ENCODE results near the gene ZBTB37.
"Not testable (repeated sequence)": the region's sequence is repeated elsewhere in the genome, so short reads cannot be mapped to it uniquely, and the experiment has no call there.

Gene ZBTB37, protein sequence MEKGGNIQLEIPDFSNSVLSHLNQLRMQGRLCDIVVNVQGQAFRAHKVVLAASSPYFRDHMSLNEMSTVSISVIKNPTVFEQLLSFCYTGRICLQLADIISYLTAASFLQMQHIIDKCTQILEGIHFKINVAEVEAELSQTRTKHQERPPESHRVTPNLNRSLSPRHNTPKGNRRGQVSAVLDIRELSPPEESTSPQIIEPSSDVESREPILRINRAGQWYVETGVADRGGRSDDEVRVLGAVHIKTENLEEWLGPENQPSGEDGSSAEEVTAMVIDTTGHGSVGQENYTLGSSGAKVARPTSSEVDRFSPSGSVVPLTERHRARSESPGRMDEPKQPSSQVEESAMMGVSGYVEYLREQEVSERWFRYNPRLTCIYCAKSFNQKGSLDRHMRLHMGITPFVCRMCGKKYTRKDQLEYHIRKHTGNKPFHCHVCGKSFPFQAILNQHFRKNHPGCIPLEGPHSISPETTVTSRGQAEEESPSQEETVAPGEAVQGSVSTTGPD

DNA sequence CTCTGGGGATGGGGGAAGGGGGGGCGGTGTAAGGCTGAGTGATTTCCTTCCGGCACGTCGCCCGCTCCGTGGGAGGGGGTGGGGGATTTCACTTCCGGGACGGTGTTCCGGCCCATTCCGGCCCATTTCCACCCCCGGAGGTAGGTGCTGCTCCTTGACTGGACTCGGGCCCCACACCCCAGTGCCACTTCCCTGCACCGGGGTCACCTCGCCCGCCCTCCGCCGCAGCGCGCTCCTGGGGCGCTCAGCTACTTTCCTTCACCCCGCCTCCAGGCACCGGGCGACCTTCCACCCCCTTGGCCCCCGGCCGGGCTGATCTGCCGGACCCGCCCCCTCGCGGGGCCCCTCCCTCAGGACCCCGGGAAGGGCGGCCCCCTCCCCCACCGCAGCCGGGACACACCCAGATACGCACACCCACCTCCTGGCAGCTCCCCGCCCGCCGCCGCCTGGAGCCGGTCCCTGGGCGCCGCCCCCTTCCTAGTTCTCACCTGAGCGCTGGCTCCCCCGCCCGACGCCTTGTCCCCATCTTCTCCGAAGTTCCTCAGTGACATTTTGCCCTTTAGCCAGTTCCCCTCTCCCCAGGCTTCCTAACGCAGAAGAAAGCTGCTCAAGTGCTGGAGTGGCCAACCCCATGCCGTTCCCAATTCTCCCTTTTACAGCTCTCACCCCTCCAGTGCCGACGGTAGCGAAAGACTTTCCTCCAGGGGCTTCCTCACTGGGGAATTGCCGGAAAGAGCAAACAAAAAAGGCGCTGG lies at the start of gene ZBTB37:
Gene ZBTB37 (plus strand): TSS at position 115 of the 755 bp plus-strand sequence. CDS start 1,846 bp downstream, outside the sequence.
- DNase-seq (ENCODE audit: low read depth) = peak; percentile 89

DNA sequence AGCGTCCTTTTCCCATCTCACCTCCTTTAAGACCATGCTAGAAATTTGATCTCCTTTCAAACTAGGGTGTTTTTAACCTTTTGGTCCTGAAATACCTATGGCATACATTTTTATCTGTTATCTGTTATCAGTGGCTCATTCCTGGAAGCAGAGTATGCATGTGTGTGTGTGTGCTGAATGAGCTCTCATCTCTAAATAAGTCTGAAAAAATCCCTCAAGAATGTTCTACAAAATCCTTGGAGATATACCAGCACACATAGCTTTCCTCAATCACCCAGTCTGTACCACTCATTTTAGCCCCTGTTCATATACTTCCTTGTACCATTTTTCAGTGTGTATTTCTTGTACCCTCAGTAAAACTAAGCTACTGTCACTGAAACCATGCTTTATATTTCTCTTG lies 49.7 kb upstream of the ZBTB37 start:
- no peak for DNase-seq (ENCODE audit: low read depth)

DNA sequence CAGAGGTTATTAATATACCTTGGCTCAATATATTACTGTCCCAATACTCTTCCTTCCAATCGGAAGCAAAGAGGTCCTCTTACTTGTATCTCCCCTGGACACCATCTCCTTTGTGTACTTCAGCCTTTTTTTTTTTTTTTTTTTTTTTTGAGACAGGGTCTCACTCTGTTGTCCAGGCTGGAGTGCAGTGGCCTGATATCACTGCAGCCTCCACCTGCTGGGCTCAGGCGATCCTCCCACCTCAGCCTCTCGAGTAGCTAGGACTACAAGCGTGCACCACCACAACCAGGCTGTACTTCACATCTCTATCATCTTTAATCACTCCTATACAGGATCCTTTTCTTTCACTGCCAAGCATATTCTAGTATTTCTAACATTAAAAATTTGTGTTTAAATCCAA lies 46.5 kb upstream of the ZBTB37 start:
- DNase-seq (ENCODE audit: low read depth) = no peak

DNA sequence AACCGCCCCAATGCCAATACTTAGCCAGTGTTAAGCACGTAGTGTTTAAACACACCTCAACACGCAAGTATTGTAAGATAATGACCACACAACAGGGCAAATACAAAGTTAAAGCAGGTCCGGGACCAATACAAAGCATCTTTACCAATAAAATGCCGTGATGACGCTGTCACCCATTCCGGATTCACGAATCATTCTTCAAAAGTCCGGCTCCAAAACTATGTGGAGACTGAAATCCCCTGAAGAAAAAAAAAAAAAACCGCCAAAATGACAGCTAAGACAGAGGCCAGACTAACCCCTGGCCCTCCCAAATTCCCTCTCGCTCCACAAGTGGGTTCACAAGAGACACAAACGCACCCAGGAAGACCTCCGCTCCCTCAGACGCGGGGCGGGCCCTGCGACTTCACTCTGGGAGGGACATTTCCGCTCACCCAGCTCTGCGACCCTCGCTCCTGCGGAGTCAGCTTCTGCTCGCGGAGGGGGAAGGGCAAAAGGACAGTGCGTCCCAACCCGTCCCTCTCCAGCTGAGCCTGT lies 44.3 kb upstream of the ZBTB37 start:
- DNase-seq (ENCODE audit: low read depth) = no peak

DNA sequence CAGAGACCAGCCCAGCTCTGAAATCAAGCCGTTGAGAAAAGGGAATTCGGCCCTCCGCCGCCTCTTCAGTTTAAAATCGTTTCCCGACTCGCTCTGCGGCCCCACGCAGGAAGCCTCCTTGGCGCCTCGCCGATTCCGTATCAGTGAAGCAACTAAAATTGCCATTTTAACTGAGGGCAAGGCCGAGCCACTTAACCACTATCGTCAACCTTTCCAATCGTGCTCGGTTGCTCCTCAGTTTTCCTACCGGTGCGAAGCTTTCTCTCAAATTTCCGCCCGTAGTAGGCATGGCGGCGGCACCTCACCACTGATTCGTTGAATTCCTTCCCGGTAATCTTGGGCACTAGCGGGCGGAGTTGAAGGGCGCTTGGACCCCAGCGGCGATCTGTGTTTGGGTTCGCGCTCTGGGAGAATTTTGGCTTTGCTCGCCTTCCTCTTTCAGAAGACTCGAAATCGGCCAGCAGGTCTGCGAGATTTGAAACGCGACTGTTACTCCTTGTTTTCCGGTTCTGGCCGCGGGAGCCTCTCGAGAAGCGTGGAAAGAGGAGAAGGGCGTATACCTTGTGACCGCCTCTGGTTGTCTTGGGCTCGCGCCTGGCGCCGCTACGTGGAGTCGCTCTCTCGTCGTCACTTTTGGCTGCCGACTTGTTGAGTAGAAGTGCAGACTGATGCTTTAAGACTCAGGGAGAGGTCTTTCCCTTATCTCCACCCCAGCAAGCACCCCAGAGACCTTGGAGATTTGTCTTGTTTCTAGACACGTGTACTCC lies 43.7 kb upstream of the ZBTB37 start, which contains the start of the genes CENPL and DARS2:
Gene CENPL (minus strand): TSS at position 569 of the 767 bp plus-strand sequence. CDS start 13,584 bp downstream, outside the sequence.
Gene DARS2 (plus strand): TSS at position 359 of the 767 bp plus-strand sequence. CDS start 557 bp downstream, outside the sequence.
- DNase-seq (ENCODE audit: low read depth) = peak; percentile 81

DNA sequence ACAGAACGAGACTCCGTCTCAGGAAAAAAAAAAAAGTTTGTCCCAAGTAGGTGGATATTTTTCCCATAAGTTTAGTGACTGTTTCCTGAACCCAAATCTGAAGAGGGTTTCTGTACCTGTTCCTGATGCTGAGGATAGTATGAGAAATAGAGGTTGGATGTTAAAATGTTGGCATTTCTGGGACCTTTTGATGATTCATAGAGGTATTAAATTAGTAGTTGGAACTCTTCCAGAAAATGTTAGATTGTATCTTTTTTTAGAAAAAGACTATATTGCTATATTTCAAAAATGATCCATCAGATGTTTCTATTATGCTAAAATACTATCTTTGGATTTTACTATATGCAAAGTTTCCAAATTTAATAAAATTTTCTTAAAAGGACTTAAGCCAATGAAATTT lies 40.6 kb upstream of the ZBTB37 start:
- no peak for DNase-seq (ENCODE audit: low read depth)

DNA sequence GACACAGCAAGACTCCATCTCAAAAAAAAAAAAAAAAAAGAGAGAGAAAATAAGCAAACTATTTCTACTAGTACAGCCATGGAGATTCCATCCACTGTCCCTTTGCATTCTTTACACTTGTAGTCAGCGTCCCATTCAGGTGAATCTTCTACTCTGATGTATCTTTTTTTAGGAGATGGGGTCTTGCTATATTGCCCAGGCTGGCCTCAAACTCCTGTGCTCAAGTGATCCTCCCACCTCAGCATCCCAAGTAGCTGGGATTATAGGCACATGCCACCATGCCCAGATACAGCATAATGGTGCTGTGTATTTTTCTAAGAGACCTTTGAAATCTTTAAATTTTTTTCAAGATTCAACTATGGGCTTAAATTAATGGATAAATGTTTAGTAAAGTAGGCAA lies 35.4 kb upstream of the ZBTB37 start:
- DNase-seq (ENCODE audit: low read depth) = no peak

DNA sequence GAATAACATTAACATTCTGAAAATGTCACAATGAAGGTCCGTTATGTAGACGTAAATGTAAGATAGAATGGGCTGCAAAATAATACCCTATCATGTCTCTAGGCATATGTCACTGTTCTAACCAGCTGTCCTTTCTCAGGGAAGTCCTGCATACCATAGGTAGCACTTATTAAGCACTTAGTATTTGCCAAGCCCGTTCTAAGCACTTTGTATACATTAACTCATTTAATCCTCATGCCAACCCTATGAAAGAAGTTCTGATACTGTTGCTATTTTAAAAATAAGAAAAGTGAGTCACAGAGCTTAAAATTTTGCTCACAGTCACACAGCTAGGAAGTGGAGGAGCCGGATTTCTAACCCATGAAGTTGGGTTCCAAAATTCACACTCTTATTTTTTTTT lies 16.1 kb upstream of the ZBTB37 start:
- DNase-seq (ENCODE audit: low read depth) = no peak

DNA sequence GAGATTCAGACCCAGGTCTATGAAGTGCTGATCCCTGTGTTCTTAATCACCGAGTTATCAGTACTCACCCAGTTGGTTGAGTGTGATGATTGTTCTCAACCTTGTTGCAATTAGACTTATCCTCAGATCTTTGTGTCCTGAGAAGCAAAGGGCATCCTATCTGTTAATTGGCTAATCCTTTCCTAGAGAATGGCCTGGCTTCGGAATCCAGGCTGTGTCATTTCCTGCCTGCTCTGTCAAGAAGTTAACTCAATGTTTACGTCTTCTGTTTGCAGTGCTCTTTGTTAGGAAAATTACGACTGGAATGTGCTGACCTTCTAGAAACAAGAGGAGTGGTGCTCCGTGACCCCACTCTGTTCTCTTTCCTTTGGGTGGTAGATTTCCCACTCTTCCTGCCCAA lies 15.1 kb upstream of the ZBTB37 start:
- no peak for DNase-seq (ENCODE audit: low read depth)

DNA sequence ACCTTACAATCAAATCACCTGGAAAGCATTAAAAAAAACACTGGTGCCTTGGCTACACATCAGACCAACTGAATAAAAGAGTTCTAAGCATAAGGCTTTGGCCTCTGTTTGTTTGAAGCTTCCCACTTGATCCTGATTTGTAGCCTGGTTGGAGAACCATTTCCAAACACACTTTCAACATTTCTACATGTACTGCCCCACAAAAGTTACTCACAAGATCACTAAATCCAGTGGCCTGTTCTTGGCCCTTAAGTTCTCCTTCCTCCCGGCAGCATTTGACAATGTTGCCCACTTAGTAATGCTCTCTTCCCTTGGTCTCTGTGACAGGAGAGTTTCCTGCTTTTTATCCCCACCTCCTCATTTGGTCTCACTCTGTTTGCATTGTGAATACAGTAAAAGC lies 12.2 kb upstream of the ZBTB37 start:
- DNase-seq (ENCODE audit: low read depth) = no peak

DNA sequence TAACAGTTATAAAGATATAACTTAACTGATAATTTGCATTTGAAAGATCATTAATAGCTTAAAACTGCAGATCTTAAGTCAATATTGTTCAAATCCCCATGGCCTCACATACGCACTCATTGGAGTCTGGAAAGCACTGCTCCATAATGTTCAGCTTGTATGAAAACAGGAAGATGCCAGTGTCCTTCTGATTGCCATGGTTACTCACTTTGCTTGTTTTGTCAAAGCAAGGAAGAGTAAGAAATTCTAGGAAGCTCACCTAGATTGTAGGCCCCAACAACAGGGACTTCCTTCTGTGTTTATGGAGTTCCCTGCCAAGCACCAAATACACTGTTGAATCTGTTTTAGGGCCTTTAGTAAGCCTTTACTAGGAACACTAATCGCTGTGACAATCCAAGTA lies 11.3 kb upstream of the ZBTB37 start:
- DNase-seq (ENCODE audit: low read depth) = no peak

DNA sequence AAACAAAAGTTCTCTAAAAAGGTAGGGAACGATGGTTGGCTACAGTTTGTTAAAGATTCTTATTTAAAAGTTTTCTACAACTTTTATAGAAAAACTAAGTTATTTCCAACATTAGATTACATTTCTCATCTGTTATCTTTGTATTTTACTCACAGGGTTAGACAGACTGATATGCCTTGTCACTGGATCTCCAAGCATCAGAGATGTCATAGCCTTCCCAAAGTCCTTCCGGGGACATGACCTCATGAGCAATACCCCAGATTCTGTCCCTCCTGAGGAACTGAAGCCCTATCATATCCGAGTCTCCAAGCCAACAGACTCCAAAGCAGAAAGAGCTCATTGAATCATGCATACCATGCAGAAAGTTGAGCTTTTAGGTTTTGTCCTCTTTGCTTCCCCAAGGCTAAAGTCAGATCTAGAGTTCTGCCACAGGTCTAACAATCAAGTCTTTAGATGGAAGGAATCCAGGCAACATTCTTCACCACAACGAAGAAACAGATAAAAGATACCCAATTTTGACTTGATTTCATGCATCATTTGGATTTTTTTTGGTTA lies 10.7 kb upstream of the ZBTB37 start:
- no peak for DNase-seq (ENCODE audit: low read depth)

DNA sequence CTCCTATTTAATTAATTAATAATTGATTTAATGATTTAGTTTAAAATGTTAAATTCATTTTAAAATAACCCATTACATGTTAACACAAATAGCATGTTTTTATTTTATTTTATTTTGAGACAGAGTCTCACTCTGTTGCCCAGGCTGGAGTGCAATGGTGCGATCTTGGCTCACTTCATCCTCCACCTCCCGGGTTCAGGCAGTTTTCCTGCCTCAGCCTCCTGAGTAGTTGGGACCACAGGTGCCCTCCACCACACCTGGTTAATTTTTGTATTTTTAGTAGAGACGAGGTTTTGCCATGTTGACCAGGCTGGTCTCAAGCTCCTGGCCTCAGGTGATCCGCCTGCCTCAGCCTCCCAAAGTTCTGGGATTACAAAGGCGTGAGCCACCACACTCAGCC lies 8.6 kb upstream of the ZBTB37 start:
- not testable (repeated sequence) for DNase-seq (ENCODE audit: low read depth)

DNA sequence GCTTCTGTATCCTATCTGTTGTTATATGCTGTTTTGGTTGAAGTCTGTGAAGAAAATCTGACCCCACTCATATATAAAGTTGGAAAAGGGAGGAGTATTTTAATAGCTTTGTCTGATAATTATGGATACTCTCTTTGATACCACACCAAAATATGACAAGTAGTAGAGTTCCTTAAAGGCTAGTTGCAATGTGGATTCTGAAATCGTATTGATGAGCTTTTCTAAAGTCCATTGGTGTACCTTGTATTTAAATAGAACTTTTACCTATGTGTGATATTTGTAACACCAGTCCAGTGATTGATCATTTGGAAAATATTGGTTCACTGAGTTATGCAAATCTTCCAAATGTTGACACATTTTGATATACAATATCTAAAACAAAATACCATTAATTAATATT lies 8.1 kb upstream of the ZBTB37 start:
- DNase-seq (ENCODE audit: low read depth) = no peak

DNA sequence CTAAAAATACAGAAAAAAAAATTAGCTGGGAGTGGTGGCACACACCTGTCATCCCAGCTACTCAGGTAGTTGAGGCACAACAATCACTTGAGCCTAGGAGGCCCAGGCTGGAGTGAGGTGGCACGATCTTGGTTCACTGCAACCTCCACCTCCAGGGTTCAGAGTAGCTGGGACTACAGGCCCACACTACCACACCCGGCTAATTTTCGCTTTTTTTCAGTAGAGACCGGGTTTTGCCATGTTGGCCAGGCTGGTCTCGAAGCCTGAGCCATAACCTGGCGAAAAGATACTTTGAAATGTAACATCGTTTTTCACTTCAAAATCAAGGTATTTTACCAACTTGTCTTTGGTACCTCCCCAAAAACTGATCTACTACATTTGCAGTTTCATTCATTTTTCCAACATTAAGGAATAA lies 6.4 kb upstream of the ZBTB37 start:
- DNase-seq (ENCODE audit: low read depth) = peak; percentile 26

DNA sequence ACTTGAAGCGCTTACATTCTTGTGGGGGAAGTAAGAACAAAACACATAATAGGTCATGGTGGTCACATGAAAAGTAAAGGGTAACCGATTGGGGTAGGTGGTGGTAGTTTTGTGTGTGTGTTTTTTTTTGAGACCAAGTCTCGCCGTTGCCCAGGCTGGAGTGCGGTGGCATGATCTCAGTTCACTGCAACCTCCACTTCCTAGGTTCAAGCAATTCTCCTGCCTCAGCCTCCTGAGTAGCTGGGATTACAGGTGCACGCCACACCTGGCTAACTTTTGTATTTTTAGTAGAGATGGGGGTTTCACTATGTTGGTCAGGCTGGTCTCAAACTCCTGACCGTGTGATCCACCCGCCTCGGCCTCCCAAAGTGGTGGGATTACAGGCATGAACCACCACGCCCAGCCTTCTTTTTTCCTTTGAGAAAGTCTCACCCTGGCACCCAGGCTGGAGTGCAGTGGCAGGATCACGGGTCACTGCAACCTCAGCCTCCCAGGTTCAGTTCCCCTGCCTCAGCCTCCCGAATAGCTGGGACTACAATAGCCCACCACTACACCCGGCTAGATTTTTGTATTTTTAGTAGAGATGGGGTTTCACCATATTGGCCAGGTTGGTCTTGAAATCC lies 5.9 kb upstream of the ZBTB37 start:
- DNase-seq (ENCODE audit: low read depth) = peak; percentile 14

DNA sequence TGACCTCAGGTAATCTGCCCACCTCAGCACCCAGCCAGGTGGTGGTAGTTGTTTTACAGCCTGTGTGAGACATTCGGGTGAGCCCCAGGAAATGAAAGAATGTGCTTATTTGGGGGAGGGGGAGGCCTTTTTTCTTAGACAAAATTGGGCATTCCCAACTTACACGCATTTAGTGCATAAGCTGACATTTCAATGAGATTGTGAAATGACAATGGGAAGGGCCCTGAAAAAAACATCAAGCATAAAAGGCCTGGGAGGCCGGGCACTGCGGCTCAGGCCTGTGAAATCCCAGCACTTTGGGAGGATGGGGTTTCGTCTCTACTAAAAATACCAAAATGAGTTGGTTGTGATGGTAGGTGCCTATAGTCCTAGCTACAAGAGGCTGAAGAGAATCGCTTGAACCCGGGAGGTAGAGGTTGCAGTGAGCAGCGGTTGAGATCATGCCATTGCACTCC lies 5.4 kb upstream of the ZBTB37 start:
- DNase-seq (ENCODE audit: low read depth) = no peak

DNA sequence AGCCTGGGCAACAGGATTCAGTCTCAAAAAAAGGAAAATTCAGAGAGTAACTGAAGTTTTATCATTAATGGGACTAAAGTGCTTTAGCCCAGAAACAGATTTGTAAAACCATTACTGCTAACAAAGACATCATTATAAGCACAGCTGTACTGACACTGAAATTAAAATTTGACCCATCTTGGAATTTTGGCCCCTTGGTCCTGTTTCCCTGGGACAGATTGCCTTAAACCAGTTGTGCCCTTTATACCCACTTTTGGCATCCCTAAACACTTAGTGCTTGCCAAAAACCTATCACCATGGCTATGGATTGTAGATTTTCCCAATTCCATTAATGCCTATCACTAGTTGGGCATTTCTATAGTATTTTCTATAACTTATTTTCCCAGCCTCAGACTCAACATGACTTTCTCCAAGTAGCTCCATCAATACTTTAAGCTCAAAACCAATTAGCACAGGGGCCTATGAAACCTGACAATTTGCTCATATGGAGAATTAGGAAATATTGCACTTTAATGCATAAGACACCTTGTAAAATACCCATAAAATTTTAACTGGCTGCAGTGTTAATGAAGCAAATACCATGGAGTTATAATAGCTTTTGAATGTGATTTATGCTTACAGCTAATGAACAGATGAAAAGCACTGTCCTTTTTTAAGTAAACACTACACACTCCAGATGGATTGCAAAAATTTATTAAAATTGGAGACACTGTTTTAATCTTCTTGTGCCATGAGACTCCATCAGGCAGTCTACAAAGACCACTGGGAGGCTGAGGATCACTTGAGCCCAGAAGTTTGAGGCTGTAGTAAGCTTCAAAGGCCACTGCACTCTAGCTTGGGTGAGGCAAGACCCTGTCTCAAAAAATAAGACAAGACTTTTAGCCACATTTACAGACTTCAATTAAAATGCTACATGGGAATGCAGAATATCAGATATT lies 4.7 kb upstream of the ZBTB37 start:
- no peak for DNase-seq (ENCODE audit: low read depth)

DNA sequence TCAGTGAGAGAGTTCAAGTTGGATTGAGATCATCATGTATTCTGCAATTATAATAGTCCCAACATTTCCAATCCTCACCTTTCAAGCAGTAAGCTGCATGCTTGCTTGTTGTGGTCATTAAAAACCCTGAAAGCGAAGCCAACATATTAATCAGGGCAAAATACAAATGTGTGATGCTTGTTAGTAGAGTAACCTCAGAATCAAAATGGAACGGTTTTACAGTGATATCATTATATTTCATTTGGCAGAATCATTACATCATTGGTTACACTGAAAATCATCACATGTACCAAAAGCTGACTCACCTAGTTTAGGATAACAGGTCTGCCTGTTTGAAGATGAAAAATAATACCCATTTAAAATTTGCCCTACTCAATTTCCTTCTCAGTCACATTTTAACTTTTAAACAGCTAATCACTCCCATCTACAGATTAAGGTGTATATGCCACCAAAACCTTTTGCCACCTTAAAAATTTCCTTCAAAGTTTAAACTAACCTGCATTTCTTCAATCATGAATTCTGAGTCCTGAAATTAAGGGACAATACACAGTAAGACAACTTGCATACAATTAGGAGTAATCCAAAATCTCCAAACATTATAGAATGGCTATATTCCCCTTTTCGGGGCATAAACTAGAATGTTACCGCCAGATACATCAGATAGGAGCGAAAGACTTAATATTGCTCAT lies 3.9 kb upstream of the ZBTB37 start:
- no peak for DNase-seq (ENCODE audit: low read depth)
